Urinary bladder (tissue), 4 donors: Measurements from ENCODE around the gene PHKB. TPM values are rescaled to one million over a fixed set of nuclear protein-coding genes. Genes with fewer than 3 reads are reported as not detected.
"Not testable (repeated sequence)": the region's sequence is repeated elsewhere in the genome, so short reads cannot be mapped to it uniquely, and the experiment has no call there.

Source experiments
- DNase-seq: peaks from one replicate; pipeline ENCODE4 v3.0.0-alpha.2; 2015; ENCODE audit errors: extremely low spot score
- H3K27ac ChIP-seq: one replicate; pipeline ENCODE4 v1.5.1; 2013; ENCODE audit warnings: low read depth, mild to moderate bottlenecking, moderate library complexity
- H3K36me3 ChIP-seq: one replicate; pipeline ENCODE4 v1.6.1; 2013; ENCODE audit warnings: mild to moderate bottlenecking, moderate library complexity; ENCODE audit not compliant: insufficient read depth
- H3K4me1 ChIP-seq: one replicate; pipeline ENCODE4 v1.6.1; 2013; ENCODE audit warnings: mild to moderate bottlenecking, moderate library complexity; ENCODE audit not compliant: insufficient read depth
- H3K4me3 ChIP-seq: one replicate; pipeline ENCODE4 v1.5.1; 2013; ENCODE audit warnings: low read depth, low read length
- WGBS: extraction: QIAGEN DNeasy Blood & Tissue Kit; methylation state at CpG from one replicate; pipeline ENCODE4 v1.1.7; 2013; 5-methylcytosine and 5-hydroxymethylcytosine counted together
- polyA plus RNA-seq: library from polyadenylated mRNA; stranded (reverse); fragments of 200-250 nt; gene quantifications from one replicate; pipeline ENCODE4 v1.2.3, GENCODE V29; 2013
- total RNA-seq: library from RNA; depleted of rRNA; stranded (reverse); fragments of >200 nt; gene quantifications from one replicate; pipeline ENCODE4 v1.2.3, GENCODE V29; 2014
- donor health status: healthy with polysubstance abuse.
- donor health status: healthy.

PHKB gene
- total and polyA plus RNA-seq, 2 donors, result 25.5 to 162 TPM

DNA sequence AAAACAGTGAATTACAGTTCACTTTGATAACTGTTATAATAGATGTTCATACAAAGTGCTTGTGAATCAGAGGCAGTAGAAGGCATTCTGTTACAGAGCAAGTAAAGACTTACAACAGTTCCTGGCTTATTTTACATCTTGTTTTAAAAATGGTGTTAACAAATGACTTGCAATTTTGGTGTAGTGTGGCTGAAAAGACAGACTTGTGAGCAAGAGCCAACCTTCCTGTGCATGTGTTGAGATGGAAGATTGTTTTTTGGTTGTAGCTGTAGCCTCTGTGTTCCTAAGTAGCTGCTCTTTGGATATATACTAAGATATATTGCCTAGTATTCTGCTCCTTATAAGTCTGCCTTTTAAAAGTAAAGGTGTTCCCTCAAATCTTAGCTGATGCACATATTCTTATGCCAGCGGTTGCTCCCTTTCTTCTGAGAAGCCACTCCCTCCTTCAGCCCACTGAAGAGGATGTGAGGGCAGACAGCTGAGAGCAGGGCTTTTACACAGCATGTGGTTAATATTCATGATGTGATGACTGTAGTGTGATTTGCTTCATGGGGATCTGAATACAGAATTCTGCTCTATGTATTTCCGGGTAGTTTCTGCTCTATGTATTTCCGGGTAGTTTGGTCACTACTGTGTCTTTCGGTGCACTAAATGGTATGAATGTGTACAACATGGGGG lies 182.3 kb downstream of the PHKB start:
- 84% methylated on average over 4 of the region's 4 CpGs for WGBS
- no peak for DNase-seq

DNA sequence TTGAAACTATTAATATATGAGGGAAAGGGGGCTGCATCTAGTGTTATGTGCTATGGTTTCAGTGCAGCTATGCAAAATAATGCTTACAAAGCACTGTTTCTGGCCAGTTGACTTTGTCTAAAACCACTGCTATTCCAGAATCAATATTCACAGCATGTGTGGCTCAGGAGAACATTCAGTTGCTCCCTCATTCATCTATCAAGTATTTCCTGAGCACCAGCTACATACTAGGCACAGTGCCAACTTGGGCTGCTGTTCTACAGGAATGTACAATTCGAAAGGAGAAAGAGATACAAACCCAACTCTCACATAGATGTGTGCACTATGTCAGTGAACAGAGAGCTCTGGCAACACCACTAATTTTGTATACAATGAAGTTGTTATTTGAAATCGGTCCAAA lies 183.0 kb downstream of the PHKB start:
- Histone ChIP-seq H3K36me3 (peaks cover 4% of the 10 kb centered on the region), H3K4me1 (no peaks in the 10 kb centered on the region), H3K4me3 (no peak overlapping the region), H3K27ac (no peak overlapping the region)
- 44% methylated on average over 2 of the region's 2 CpGs for WGBS
- no peak for DNase-seq

More for the DNA sequence above, 182.3 kb downstream of the PHKB start:
- H3K4me3 ChIP-seq, result no peak overlapping the region
- no peak overlapping the region for H3K27ac ChIP-seq
- no peaks in the 10 kb centered on the region for H3K4me1 ChIP-seq
- peaks cover 4% of the 10 kb centered on the region for H3K36me3 ChIP-seq

DNA sequence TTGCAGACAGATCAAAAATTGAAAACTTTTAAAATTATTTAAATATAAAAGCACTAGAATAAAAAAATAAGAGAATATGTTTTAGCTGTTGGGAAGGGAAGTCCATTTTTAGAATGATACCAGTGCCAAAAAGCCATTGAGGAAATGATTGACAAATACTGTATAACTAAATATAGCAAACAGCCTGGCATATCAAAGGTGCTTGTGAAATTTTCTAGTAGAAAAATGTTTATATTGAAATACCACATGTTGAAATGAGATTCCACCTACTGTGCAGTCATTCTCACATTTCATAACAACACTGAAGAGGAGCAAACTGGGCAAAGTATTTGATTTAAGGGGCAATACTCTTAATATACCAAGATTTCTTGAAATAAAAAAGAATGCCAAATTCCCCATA lies 183.5 kb downstream of the PHKB start:
- no peak for DNase-seq
- no peak overlapping the region for H3K4me3 ChIP-seq
- no peak overlapping the region for H3K27ac ChIP-seq
- H3K36me3 ChIP-seq, result peaks cover 4% of the 10 kb centered on the region
- H3K4me1 ChIP-seq, result no peaks in the 10 kb centered on the region

DNA sequence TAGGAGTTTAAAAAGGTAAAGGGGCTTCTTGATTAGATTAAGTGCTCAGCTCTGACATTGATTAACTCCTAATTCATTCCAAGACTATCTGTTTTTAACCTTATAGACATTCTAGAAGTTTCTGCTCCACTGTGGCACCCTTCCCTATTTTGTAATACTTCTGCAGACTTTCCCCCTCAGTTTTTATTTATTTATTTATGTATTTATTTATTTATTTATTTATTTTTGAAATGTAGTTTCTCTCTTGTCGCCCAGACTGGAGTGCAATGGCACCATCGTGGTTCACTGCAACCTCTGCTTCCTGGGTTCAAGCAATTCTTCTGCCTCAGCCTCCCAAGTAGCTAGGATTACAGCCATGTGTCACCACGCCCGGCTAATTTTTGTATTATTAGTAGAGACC lies 185.8 kb downstream of the PHKB start:
- H3K4me3 ChIP-seq, result no peak overlapping the region
- H3K4me1 ChIP-seq, result no peaks in the 10 kb centered on the region
- WGBS, result 98% methylated on average over 4 of the region's 4 CpGs
- no peak overlapping the region for H3K27ac ChIP-seq
- H3K36me3 ChIP-seq, result peaks cover 7% of the 10 kb centered on the region
- DNase-seq, result no peak

DNA sequence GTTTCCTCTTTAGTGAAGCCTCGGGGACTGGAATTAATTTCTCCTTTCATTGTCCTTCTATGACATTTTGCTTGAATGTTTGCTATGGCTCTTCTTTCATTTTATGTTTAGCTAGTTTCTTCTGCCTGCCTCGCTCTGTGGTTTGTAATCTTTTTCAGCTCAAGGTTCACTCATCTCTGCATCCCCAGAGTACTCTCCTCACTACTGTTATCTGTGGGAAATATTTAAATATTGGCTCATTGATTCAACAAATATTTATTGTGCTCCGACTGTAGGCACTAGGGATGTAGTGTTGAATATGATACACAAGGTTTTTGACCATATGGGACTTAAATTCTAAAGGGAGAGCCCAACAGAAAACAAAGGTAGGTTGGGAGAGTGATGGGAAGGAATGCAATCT lies 195.9 kb downstream of the PHKB start:
- Histone ChIP-seq H3K4me3 (no peak overlapping the region), H3K27ac (no peak overlapping the region), H3K36me3 (peaks cover 5% of the 10 kb centered on the region), H3K4me1 (no peaks in the 10 kb centered on the region)
- WGBS, result 91% methylated on average over 3 of the region's 3 CpGs
- DNase-seq, result no peak

DNA sequence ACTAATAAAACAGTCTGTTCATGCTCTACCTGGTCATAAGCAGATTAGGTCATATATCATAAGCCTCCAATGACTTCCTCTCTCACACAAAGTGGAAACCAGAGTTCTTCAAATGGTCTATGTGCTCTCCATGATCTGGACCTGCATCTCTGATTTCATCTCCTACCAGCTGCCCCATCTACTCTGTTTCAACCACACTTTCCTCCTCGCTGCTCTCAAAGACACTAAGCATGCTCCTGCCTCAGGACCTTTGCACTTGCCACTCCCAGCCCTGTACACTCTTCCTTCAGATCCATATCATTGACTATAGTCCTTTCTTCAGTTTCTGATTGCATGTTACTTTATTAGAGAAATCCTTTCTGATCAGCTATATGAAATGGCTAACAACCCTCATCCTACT lies 196.8 kb downstream of the PHKB start:
- no peak for DNase-seq
- Histone ChIP-seq H3K27ac (no peak overlapping the region), H3K4me3 (no peak overlapping the region), H3K4me1 (no peaks in the 10 kb centered on the region), H3K36me3 (peaks cover 2% of the 10 kb centered on the region)
- WGBS, result 100% methylated on average over 1 of the region's 1 CpG

DNA sequence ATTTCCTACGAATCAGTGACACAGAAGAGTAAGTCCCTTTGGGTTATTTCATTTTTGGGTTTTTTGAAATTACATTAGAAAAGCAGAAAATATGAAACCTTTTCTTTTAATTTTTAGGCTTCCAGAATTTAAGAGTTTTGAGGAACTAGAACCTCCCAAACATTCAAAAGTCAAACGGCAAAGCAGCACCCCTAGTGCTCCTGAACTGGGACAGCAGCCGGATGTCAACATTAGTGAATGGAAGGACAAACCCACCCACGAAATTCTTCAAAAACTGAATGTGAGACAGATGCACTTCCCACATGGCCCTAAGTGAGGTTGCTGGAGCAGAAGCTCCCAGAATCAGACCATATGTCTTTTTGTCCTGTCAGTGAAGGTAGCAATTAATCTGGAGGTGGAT lies 199.4 kb downstream of the PHKB start:
- Histone ChIP-seq H3K36me3 (no peaks in the 10 kb centered on the region), H3K27ac (no peak overlapping the region), H3K4me3 (no peak overlapping the region), H3K4me1 (no peaks in the 10 kb centered on the region)
- 91% methylated on average over 4 of the region's 4 CpGs for WGBS
- DNase-seq, result no peak

DNA sequence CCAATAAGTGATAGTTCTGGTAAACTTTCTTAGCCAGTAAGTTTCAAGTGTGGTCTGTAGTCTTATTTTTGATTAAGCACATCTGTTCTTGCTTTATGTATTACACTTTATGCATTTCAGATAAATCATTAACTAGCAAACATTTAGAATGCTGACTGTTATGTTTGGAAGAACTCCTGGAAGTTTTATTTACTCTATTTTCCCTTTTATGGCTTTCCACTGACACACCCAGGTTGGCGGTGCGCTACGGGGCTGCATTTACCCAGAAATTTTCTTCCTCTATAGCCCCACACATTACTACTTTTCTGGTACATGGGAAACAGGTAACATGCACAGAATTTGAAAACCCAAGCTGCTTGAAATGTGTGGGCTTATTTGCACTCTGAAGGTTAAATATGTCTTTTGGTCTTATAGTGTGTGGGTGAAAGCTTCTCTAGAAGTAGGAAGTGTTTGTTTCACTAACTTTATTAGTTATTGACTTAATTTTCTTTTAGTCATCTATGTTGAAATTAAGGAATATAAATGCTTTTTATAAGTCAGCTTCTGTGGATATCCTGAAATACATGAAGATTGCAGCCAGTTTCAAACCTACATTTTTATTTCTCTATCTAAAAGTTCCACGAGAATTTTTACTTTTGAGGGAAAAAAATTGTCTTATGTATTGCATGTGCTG lies 203.7 kb downstream of the PHKB start:
- Histone ChIP-seq H3K4me1 (no peaks in the 10 kb centered on the region), H3K4me3 (no peak overlapping the region), H3K36me3 (no peaks in the 10 kb centered on the region), H3K27ac (no peak overlapping the region)
- no peak for DNase-seq
- WGBS, result 44% methylated on average over 4 of the region's 4 CpGs

DNA sequence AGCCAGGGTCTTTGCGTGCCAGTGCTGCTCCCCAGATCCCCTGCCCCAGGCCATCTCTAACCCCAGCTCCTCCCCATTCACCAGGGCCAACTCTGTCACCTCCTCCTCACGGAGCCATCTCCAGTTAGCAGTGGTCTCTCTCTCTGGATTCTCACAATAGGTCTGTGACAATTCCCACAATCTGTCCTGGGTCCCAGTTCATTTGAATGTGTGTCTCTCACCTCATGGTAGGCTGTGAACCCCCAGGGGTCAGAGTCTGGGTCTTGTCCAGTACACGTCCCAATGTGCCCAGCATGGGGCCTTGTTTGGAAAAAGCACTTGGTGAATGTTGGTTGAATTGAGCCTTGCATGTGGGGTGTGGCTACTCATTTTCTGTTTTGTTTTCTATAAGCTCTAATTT lies 205.3 kb downstream of the PHKB start:
- Histone ChIP-seq H3K4me1 (no peaks in the 10 kb centered on the region), H3K27ac (no peak overlapping the region), H3K36me3 (no peaks in the 10 kb centered on the region), H3K4me3 (no peak overlapping the region)
- no peak for DNase-seq
- 98% methylated on average over 3 of the region's 3 CpGs for WGBS

DNA sequence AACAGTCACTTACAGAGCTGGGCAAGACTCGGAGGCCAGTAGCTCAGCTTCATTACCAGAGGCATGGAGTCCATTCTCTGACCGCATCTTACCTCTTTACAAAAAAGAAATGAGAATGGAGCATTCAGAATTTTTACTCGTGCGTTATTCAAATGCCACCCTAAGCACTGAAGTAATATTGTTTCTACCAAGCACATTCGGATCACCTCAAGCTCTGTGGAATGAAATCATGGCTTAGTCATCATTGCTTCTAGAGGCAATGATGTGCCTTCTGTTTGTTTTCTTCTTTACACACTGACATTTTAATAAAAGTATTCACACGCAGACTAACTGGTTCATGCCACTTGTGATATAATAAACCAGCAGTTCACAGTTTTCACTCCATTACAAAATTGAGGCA lies 206.8 kb downstream of the PHKB start:
- H3K4me1 ChIP-seq, result no peaks in the 10 kb centered on the region
- H3K27ac ChIP-seq, result no peak overlapping the region
- H3K4me3 ChIP-seq, result no peak overlapping the region
- no peak for DNase-seq
- H3K36me3 ChIP-seq, result no peaks in the 10 kb centered on the region
- 94% methylated on average over 6 of the region's 6 CpGs for WGBS

DNA sequence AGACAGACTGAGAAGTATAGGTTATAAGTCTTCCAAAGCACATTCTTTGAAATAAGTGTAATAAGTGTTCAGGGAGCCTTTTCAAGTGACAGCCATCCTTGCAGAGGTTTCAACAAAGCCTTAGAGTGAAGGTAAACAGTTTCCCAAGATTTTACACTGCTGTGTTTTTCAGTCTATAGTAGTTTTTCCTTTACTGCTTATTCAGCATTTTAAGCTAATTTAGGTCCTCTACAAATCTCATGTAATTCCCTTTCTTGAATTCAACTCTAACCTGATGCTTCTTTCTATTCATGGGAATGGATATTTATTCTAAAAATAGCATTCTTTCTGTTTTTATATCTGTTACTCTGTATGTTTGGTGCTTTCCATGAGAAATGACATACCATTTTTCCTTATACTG lies 211.3 kb downstream of the PHKB start:
- Histone ChIP-seq H3K4me3 (no peak overlapping the region), H3K4me1 (no peaks in the 10 kb centered on the region), H3K27ac (no peak overlapping the region), H3K36me3 (peaks cover 2% of the 10 kb centered on the region)
- DNase-seq, result no peak

DNA sequence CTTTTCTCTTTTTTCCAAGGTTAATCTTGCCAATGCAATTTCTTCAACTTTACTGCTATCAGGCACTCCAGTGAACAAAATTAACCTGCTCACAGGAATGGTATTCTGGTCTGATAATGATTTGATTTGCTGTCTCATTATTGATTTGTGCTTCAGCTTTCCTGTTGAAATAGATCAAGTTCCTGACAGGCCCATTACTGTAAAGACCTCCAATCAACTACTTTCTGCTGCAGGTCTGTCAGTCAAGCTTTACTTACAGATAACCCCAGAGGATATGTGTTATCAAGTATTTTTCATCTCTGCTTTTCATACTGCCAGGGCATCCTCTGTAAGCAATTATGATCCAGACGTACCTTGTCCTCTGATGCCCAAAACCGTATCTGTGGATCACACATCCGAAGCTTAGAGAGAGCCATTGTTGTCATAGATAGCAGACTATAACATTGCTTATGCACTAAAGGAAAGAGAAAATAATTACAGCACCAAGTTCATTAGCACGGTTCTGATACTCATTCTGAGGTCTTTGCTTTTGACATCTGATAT lies 215.6 kb downstream of the PHKB start:
- WGBS, result 91% methylated on average over 4 of the region's 4 CpGs
- Histone ChIP-seq H3K4me3 (no peak overlapping the region), H3K36me3 (peaks cover 2% of the 10 kb centered on the region), H3K4me1 (no peaks in the 10 kb centered on the region), H3K27ac (no peak overlapping the region)
- no peak for DNase-seq

DNA sequence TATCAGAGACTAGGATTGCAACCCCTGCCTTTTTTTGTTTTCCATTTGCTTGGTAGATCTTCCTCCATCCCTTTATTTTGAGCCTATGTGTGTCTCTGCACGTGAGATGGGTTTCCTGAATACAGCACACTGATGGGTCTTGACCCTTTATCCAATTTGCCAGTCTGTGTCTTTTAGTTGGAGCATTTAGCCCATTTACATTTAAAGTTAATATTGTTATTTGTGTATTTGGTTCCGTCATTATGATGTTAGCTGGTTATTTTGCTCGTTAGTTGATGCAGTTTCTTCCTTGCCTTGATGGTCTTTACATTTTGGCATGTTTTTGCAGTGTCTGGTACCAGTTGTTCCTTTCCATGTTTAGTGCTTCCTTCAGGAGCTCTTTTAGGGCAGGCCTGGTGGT lies 220.4 kb downstream of the PHKB start:
- 92% methylated on average over 2 of the region's 3 CpGs for WGBS
- not testable (repeated sequence) for H3K36me3 ChIP-seq, H3K4me1 ChIP-seq, H3K4me3 ChIP-seq, H3K27ac ChIP-seq, DNase-seq

DNA sequence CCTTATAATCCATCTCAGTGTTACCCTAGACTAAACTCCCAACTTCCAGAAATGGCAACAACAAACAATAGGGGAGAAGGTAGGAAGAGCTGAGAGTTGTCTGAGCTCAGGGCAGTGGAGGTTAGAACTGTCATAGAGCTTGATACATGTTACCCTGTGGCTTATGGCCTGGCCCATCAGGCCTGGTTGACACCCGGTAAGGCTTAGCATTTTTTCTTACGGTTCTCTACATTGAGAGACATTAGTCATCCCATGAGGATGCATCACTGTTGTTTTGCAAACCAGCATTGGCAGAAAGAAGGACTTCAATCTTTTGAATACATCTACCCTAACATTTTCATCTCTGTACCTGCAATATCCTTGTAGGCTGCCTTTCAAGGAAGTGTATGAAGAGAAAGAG lies 226.6 kb downstream of the PHKB start:
- H3K36me3 ChIP-seq, result peaks cover 11% of the 10 kb centered on the region
- no peak overlapping the region for H3K4me3 ChIP-seq
- no peak for DNase-seq
- H3K27ac ChIP-seq, result no peak overlapping the region
- WGBS, result 89% methylated on average over 2 of the region's 2 CpGs
- H3K4me1 ChIP-seq, result no peaks in the 10 kb centered on the region
